Parathyroid adenoma (tissue), 2 donors: Measurements from ENCODE around the gene CALML6.

Source experiments
- H2AFZ ChIP-seq: fragments of 300-600 bp; sonication (generic); one replicate; pipeline ENCODE4 v1.7.0; 2017; ENCODE audit warnings: antibody characterized with exemption, mild to moderate bottlenecking
- H3K27ac ChIP-seq: fragments of 300-600 bp; sonication (generic); one replicate; pipeline ENCODE4 v1.7.0; 2017
- H3K27me3 ChIP-seq: fragments of 300-600 bp; sonication (generic); one replicate; pipeline ENCODE4 v1.7.0; 2017; ENCODE audit warnings: low read length; ENCODE audit not compliant: control insufficient read depth, insufficient read depth
- H3K36me3 ChIP-seq: fragments of 300-600 bp; sonication (generic); one replicate; pipeline ENCODE4 v1.7.0; 2017; ENCODE audit warnings: low read length; ENCODE audit not compliant: control insufficient read depth, insufficient read depth
- H3K4me1 ChIP-seq: fragments of 300-600 bp; sonication (generic); one replicate; pipeline ENCODE4 v1.7.0; 2017; ENCODE audit warnings: control low read depth
- H3K4me2 ChIP-seq: fragments of 300-600 bp; sonication (generic); one replicate; pipeline ENCODE4 v1.7.0; 2017; ENCODE audit warnings: low read length
- H3K4me3 ChIP-seq: fragments of 300-600 bp; sonication (generic); one replicate; pipeline ENCODE4 v1.7.0; 2017; ENCODE audit warnings: low read depth, low read length
- H3K79me2 ChIP-seq: fragments of 300-600 bp; sonication (generic); one replicate; pipeline ENCODE4 v1.7.0; 2017; ENCODE audit warnings: control low read depth
- H3K9ac ChIP-seq: fragments of 300-600 bp; sonication (generic); one replicate; pipeline ENCODE4 v1.7.0; 2017; ENCODE audit warnings: mild to moderate bottlenecking
- H3K9me3 ChIP-seq: fragments of 300-600 bp; sonication (generic); one replicate; pipeline ENCODE4 v1.7.0; 2017; ENCODE audit warnings: low read length; ENCODE audit not compliant: control insufficient read depth
- CTCF ChIP-seq: fragments of 300-600 bp; sonication (generic); IDR thresholded peaks from one replicate; pipeline ENCODE4 v1.7.0; 2017; ENCODE audit warnings: antibody characterized with exemption, mild to moderate bottlenecking
- donor health status: primary hyperparathyroidism.

The CALML6 gene

GRCh38 chr1:1921459-1921862, 6.4 kb downstream of the CALML6 start:
- Histone ChIP-seq H3K27ac (no peak overlapping the region), H3K9ac (no peak overlapping the region), H3K27me3 (no peaks in the 10 kb centered on the region), H3K4me1 (no peaks in the 10 kb centered on the region), H3K9me3 (no peaks in the 10 kb centered on the region), H3K36me3 (no peaks in the 10 kb centered on the region), H3K4me3 (no peak overlapping the region), H3K4me2 (no peak overlapping the region), H3K79me2 (no peaks in the 10 kb centered on the region), H2AFZ (no peak overlapping the region)
- TF ChIP-seq CTCF: no peak

- Histone ChIP-seq H3K9me3 (no peaks in the 10 kb centered on the region), H3K4me1 (no peaks in the 10 kb centered on the region), H2AFZ (no peak overlapping the region), H3K27me3 (no peaks in the 10 kb centered on the region), H3K9ac (no peak overlapping the region), H3K79me2 (no peaks in the 10 kb centered on the region), H3K4me2 (no peak overlapping the region), H3K27ac (no peak overlapping the region), H3K36me3 (no peaks in the 10 kb centered on the region), H3K4me3 (no peak overlapping the region)
- no peak for TF ChIP-seq CTCF
These were observed 7.0 kb downstream of the CALML6 start for GRCh38 chr1:1921901-1922701.

GRCh38 chr1:1922702-1922955, 7.6 kb downstream of the CALML6 start:
- Histone ChIP-seq H3K9ac (no peak overlapping the region), H3K4me3 (no peak overlapping the region), H3K79me2 (no peaks in the 10 kb centered on the region), H3K27me3 (no peaks in the 10 kb centered on the region), H2AFZ (no peak overlapping the region), H3K27ac (no peak overlapping the region), H3K36me3 (no peaks in the 10 kb centered on the region), H3K9me3 (no peaks in the 10 kb centered on the region), H3K4me2 (no peak overlapping the region), H3K4me1 (no peaks in the 10 kb centered on the region)
- TF ChIP-seq CTCF: no peak

- Histone ChIP-seq H3K9me3 (no peaks in the 10 kb centered on the region), H3K4me2 (no peak overlapping the region), H3K27me3 (no peaks in the 10 kb centered on the region), H3K36me3 (no peaks in the 10 kb centered on the region), H3K79me2 (no peaks in the 10 kb centered on the region), H3K9ac (no peak overlapping the region), H2AFZ (no peak overlapping the region), H3K4me1 (no peaks in the 10 kb centered on the region), H3K27ac (no peak overlapping the region), H3K4me3 (no peak overlapping the region)
- TF ChIP-seq CTCF: no peak
These were observed 8.1 kb downstream of the CALML6 start for GRCh38 chr1:1922956-1923833.
